ENCODE results near the gene ANAPC13. TPM values are rescaled to one million over a fixed set of nuclear protein-coding genes. Genes with fewer than 3 reads are reported as not detected.

The ANAPC13 gene
- total RNA-seq, 1 donor from 2014 or later: 71.8 TPM

DNA sequence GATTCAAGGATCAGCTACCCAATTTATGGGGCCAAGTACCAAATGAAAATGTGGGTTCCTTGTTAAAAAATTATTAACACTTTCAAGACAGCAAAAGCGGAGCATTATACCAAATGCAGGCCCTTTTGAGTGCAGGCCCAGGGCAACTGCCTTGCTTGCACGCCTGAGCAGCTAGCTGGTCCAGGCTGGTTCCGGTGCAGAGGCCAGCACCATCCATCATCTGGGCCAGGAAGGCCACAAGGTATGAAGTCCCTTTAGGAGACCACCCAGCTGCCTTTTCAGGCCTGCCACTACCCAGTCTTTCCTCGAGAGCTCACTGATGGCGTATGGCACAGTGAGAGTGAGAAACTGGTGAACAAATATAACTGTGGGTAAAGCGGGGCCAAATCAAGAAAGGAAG is 13.0 kb downstream of the ANAPC13 start:
- no peaks in the 10 kb centered on the region for H3K27me3 Mint-ChIP-seq (ENCODE audit: low read depth)
- no peak overlapping the region for H3K27ac Mint-ChIP-seq (ENCODE audit: unreplicated experiment)
- no peak for DNase-seq (ENCODE audit: low read depth, low spot score)
- peaks cover 5% of the 10 kb centered on the region for H3K4me1 Mint-ChIP-seq
- TF ChIP-seq, protein P1, sequence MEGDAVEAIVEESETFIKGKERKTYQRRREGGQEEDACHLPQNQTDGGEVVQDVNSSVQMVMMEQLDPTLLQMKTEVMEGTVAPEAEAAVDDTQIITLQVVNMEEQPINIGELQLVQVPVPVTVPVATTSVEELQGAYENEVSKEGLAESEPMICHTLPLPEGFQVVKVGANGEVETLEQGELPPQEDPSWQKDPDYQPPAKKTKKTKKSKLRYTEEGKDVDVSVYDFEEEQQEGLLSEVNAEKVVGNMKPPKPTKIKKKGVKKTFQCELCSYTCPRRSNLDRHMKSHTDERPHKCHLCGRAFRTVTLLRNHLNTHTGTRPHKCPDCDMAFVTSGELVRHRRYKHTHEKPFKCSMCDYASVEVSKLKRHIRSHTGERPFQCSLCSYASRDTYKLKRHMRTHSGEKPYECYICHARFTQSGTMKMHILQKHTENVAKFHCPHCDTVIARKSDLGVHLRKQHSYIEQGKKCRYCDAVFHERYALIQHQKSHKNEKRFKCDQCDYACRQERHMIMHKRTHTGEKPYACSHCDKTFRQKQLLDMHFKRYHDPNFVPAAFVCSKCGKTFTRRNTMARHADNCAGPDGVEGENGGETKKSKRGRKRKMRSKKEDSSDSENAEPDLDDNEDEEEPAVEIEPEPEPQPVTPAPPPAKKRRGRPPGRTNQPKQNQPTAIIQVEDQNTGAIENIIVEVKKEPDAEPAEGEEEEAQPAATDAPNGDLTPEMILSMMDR (conservative IDR thresholded peaks at IDR 0.05): no peak
- H3K36me3 Mint-ChIP-seq (ENCODE audit: low read depth): no peaks in the 10 kb centered on the region
- H3K9me3 Mint-ChIP-seq: no peaks in the 10 kb centered on the region
- H3K4me3 Mint-ChIP-seq: no peak overlapping the region

DNA sequence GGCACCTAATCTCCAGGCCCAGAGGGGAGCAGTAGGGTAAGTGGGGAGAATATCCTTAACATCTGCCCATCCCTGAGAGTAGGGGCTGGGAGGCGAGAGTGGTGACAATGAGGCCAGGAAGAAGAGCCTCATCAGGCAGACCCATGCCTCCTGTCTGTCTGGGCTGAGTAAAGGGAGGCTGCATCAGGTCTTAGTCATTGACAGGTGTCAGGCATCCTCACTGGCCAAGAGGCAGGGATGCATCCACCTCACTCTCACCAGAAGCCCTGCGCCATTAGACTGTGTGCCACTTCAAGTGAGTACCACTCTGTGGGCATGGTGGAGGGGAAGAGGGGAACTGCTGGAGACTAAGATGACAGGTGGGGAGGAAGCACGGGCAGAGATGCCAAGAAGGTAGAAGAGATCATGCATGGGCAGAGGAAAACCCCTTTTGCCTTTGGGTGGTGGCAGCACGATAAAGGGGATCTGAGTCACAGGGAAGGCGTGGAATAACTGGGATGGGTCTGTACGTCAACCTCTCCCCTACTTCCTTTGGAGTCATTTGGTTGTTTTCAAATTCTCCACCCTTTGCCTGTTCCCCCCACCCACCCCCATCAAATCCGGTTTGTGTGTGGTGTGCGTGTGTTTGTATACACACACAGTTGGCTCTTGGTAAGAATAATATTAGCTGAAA is 14.1 kb downstream of the ANAPC13 start:
- no peak overlapping the region for H3K4me3 Mint-ChIP-seq
- no peak overlapping the region for H3K27ac Mint-ChIP-seq (ENCODE audit: unreplicated experiment)
- H3K36me3 Mint-ChIP-seq (ENCODE audit: low read depth): no peaks in the 10 kb centered on the region
- DNase-seq (ENCODE audit: low read depth, low spot score): no peak
- peaks cover 5% of the 10 kb centered on the region for H3K4me1 Mint-ChIP-seq
- TF ChIP-seq, protein P1 (conservative IDR thresholded peaks at IDR 0.05): no peak
- H3K9me3 Mint-ChIP-seq: no peaks in the 10 kb centered on the region
- H3K27me3 Mint-ChIP-seq (ENCODE audit: low read depth): no peaks in the 10 kb centered on the region

DNA sequence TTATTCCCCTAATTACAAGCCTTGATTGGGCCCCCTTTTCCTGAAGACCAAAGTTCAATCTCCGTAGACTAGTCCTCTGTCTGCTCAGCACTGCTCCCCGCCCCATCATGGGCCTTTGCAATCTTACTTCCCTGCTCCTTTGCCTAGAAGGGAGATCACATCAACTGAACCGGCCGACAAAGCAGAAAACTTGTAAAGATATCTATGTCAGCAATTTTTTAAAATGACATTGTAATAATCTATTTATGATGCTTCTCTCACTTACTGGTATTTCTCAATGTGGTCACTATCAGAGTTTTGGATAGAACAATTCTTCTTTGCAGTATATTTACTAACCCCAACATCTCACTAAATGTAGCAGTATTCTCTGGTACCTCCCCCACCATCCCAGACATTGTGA is 17.3 kb downstream of the ANAPC13 start:
- Mint-ChIP-seq H3K36me3 (ENCODE audit: low read depth) (no peaks in the 10 kb centered on the region), H3K9me3 (no peaks in the 10 kb centered on the region), H3K4me1 (peaks cover 13% of the 10 kb centered on the region), H3K27me3 (ENCODE audit: low read depth) (no peaks in the 10 kb centered on the region), H3K4me3 (no peak overlapping the region), H3K27ac (ENCODE audit: unreplicated experiment) (no peak overlapping the region)
- TF ChIP-seq, protein P1 (conservative IDR thresholded peaks at IDR 0.05): no peak
- DNase-seq (ENCODE audit: low read depth, low spot score): no peak

DNA sequence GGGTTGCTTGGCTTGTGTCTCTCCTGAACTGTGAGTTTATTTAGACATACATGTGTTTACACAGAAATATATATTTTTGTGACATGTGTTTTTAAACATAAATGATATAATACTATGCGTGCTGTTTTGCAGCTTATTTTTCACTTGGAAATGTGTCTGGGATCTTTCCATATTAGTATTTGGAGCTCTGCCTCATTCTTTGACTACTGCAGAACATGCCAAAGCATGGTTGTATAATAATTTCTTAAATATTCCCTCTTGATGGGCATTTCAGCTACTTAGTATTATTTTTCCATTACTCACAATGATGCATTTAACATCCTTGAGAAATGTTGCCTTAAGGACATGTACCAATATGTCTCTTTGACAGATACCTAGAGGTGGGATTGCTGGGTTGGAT is 19.5 kb downstream of the ANAPC13 start:
- peaks cover 30% of the 10 kb centered on the region for H3K4me1 Mint-ChIP-seq
- H3K4me3 Mint-ChIP-seq: no peak overlapping the region
- no peaks in the 10 kb centered on the region for H3K27me3 Mint-ChIP-seq (ENCODE audit: low read depth)
- TF ChIP-seq, protein P1 (conservative IDR thresholded peaks at IDR 0.05): no peak
- DNase-seq (ENCODE audit: low read depth, low spot score): no peak
- H3K9me3 Mint-ChIP-seq: no peaks in the 10 kb centered on the region
- H3K36me3 Mint-ChIP-seq (ENCODE audit: low read depth): no peaks in the 10 kb centered on the region
- no peak overlapping the region for H3K27ac Mint-ChIP-seq (ENCODE audit: unreplicated experiment)

DNA sequence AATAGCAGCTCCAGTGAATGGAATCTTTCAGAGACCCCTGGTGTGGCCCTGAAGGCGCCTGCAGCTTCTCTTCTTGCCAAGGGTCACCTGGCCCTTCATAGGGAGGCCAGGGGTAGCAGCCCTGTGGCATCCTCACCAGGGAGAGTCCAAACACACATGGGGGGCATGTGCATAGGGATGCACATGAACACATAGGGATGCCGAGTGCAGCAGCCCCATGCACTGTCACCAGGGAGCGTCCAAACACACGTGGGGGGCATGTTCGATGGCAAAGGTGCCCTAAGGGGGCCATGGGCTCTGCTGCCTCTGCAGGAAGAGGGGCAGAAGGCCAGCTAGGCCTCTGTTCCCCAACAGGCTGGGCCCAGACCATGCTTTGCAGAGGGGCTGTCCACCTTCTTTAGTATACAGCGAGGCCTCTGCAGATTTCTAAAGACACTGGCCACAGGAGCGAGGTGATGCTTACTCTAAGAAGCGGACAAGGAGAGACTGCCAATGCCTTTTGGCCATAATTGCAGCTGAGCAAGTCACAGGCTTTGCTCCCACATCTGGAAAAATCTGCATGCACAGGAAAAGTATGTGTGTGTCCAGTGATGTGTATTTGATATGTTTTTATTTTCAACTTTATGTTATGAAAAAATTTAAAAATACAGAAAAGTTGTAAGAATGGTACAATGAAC is 21.0 kb downstream of the ANAPC13 start:
- no peaks in the 10 kb centered on the region for H3K9me3 Mint-ChIP-seq

More for the DNA sequence above, 21.0 kb downstream of the ANAPC13 start:
- H3K4me3 Mint-ChIP-seq: no peak overlapping the region
- H3K36me3 Mint-ChIP-seq (ENCODE audit: low read depth): no peaks in the 10 kb centered on the region
- H3K4me1 Mint-ChIP-seq: peaks cover 30% of the 10 kb centered on the region
- no peak for DNase-seq (ENCODE audit: low read depth, low spot score)
- H3K27me3 Mint-ChIP-seq (ENCODE audit: low read depth): no peaks in the 10 kb centered on the region
- TF ChIP-seq, protein P1 (conservative IDR thresholded peaks at IDR 0.05): no peak
- H3K27ac Mint-ChIP-seq (ENCODE audit: unreplicated experiment): peak overlapping the region; percentile 7
